ELR (cell line): ENCODE measurements around the gene ENOX2.
A peak's percentile ranks its signal among the peaks of the same experiment; 100 is the strongest.

Experiments
- DNase-seq: peaks from one replicate; pipeline ENCODE4 v3.0.0-alpha.2; 2015; ENCODE audit warnings: low read depth

Gene ENOX2

DNA sequence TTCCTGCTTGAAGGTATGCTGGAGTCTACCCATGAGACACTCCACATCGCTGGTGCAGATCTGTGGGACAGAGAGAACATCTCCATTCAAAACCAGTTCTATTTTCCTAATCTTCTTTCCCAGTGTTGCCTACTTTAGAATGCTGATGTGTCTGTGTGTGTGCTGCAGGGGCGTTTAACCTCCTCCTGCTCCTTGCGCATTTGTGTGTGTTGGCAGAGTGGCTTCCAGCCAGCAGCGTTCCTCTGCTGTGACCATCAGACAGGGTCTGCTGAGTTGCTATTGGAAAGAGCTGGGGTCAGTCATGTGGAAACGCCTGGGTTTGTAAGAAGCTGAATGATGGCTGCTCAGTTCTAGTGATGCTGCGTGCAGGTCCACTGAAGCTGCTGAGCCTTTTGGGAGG lies 277.6 kb downstream of the ENOX2 start:
- no peak for DNase-seq

GRCh38 chrX:130623518-130623917 lies 279.5 kb downstream of the ENOX2 start:
- DNase-seq = no peak

- DNase-seq = peak; percentile 2
Observed at GRCh38 chrX:130615941-130616340, 287.1 kb downstream of the ENOX2 start.

DNA sequence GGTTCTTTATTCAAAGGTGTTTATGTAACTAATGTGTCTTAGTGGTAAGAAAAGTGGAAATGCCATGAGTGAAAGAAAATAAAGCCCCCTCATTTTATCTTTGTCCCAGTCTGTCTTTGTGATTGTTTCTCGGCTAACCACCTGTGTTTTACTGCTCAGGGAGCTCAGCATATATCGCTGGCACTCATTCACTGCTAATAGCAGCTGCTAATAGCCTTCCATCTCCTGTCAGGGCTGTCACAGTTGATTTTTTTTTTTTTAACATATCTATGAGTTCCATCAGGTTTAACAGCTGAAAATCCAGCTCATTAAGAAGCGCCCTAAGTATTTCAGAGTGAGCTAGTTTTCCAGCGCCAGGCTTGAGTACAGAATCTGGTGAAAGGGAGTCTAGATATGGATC lies 295.6 kb downstream of the ENOX2 start:
- DNase-seq = no peak

DNA sequence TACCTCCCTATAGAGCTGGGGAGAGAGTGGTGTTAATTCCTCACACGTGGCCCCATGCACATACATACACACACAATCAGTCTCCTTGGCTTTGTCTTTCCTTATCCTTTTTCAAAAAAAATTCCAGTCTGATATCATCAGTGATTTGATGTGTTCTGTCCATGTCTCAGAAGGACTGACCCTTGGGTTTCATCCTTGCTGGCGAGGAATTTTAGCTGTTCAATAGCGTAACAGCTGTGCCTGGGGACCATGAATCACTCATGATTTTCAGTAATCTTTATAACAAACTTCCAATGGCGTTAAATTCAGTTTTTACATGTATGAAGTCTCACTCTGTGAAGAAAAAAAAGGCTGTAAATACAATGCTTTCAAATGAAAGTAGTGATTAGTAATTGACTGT lies 296.6 kb downstream of the ENOX2 start:
- no peak for DNase-seq

GRCh38 chrX:130604882-130605281 lies 298.1 kb downstream of the ENOX2 start:
- DNase-seq = no peak

DNA sequence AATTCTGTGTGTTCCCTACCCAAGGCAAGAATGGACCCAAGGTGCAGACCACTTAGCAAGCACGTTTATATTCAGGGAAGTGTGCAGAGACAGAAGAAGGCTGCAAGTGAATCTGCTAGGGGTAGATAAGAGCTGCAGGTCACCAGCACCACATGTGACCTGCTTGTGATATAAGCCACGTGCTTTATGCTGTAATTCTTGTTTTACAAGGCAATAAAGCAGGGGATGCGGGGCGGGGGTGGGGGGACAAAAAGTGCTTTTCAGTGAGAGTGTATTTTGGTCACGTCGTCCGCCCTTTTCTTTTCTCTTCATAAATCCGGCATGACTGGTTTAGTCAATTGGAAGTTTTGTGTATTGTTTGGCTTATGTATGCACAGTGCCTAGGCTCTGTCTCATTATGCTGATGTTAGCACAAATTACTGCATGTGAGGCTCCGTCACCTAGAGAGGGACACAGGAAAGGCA lies 308.5 kb downstream of the ENOX2 start:
- DNase-seq = no peak

DNA sequence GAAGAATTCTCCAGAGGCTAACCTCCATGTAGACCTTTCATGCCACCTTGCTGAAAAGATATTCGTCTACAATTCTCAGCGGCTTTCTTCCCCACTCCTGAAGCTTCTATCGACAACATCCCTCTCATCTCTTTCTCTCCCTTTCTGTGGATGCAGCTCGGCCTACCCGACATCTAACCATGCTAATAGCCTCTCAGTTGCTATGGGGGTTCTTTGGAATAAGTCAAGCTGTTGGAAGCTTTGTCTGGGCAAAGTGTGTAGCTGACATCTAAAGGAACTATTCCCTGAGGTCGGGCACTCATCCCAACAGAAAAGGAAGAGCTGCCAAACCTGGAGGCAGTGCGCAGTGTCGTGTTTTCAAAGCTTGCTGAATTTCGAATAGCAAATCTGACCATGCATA lies 309.1 kb downstream of the ENOX2 start:
- DNase-seq = no peak

DNA sequence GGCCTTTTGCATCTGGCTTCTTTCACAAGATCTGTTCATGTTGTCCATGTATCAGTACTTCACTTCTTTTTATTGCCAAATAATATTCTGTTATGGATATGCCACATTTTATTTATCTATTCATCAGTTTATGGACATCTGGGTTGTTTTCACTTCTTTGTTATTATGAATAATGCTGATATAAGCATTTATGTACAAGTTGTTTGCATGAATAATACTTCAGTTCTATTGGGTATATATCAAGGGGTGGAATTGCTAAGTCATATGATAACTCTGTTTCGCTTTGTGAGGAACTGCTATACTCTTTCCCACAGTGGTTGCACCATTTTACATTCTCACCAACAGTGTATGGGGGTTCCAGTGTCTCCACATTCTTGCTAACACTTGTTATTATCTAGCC lies 310.8 kb downstream of the ENOX2 start:
- no peak for DNase-seq

DNA sequence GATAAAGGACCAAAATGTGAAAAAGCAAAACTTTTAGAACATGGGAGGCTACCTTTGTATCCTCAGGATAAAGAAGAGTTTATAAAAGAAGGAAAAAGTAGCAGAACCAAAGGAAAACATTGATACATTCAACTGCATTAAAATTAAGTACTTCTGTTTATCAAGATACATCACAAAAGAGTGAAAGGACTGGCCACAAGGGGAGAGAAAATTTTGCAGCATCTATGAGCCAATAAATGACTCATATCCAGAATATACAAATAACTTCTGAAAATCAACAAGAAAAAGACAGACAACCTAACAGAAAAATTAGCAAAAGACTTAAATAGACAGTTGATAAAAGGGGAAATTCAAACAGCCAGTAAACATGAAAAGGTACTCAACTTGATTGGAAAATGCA lies 324.1 kb downstream of the ENOX2 start:
- DNase-seq = peak; percentile 16

GRCh38 chrX:130577431-130577830 lies 325.6 kb downstream of the ENOX2 start:
- DNase-seq = no peak

- DNase-seq = peak; percentile 43
Observed at GRCh38 chrX:130575831-130576389, 327.1 kb downstream of the ENOX2 start.
